Measurements from ENCODE around the gene CCSER2.

The CCSER2 gene

DNA sequence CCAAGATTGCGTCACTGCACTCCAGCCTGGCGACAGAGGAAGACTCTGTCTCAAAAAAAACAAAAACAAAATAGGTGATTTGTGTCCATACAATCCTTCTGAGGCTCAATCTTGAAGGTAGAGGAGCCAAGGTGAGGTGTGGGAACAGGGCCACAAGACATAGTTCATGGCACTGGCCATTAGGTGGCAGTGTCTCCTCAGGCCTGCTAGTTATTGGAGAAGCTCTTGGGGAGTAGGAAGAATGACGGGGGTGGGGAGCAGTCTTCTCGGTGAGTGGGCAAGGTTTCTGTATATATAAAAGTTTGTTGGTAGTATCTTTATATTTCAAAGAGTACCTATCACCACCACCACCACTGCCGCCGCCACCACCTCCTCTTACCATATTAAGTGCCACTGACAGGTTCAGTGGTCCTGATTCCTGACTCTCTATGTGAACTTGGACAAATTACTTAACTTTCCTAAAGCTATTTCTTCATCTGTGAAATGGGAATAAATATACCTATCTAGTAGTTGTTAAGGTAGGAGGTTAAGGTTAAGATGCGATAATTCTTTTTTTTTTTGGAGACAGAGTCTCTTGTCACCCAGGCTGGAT, 24.0 kb downstream of the CCSER2 start:
- DNase-seq, result peak in 1 of 2 experiments; percentile 34

DNA sequence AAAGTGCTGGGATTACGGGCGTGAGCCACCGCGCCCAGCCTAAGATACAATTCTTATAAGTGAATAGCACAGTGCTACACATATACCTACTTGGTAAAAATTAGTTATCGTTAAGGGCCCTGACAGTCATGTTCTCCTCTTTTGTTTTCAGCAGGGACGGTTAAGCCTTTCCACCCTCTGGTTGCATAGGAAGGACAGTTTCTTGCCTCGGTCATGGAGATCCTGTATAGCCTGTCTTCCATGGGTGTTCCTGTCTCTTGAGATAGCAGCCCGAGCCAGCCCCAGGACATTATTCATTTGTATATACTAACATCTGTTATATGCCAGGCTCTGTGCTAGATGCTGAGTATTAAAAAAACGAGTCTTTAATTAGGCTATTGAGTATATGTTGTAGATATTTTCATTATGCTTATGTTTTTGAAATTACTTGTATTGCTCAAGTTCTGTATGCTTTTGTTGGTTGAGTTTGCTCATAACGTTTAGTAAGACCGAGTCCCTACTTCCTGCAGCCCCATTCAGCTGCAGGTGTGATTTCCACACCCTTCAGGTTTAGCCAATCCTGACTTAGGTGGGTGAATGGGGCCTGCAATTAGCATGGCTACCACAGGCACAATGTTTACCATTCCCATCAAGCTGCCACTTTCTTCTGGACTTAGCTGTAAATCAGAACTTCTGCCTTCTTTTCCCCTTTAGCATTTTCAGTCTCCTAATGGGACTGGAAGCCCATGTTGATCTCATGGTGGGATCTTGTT, 24.8 kb downstream of the CCSER2 start:
- DNase-seq, result peak in 1 of 2 experiments; percentile 67

DNA sequence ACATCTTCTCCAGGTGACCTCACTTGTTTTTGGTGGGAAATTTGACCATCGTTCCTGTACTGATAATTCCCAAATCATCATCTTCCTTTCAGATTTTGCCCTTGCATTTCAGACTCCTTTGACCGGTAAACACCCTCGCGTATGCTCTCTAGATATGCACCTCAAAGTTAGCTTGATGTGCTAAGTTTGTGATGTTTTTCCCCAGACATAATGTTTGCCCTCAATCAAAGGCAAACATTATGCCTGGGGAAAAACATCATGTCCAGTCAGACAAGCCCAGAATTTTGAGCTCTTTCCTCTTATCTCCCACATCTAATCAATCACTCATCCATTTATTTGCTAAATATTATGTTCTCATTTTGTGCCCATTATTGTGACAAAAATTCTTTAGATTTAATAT, 26.2 kb downstream of the CCSER2 start:
- DNase-seq, result no peak

DNA sequence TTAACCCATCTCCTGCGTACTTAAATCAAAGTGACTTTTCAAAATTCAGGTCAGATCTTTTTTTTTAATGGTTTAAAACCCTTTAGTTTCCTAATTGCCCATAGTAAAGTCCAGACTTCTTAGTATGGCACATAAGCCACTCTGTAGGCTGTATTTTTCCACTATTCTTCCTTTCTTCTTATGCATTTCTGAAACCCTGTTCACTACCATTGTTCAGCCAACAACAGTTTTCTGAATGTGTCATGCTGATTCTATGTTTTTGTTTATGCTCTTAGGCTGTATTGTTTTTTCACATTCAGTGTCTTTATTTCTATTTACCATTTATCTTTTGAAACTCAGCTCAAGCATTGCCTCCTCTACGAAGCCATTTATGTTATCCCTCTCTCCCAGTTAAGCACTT, 26.7 kb downstream of the CCSER2 start:
- no peak for DNase-seq

DNA sequence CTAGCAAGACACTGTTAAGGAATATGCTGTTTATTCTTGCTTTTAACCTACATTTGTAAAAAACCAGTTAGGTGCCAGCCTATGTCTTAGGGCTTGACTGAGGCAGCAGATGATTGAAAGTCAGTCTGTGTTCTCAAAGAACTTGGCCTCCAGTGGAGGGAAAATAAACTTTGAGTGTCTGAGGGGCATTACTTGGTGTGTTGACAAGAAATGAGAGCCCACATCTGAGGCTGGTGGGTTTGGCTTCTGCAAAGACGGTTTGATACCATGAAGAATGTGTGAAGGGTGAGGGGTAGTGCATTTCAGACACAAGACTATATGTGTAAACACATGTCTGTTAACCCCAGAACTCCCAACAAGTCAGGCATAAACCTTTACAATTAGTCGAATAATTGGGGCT, 28.5 kb downstream of the CCSER2 start:
- DNase-seq, result no peak

DNA sequence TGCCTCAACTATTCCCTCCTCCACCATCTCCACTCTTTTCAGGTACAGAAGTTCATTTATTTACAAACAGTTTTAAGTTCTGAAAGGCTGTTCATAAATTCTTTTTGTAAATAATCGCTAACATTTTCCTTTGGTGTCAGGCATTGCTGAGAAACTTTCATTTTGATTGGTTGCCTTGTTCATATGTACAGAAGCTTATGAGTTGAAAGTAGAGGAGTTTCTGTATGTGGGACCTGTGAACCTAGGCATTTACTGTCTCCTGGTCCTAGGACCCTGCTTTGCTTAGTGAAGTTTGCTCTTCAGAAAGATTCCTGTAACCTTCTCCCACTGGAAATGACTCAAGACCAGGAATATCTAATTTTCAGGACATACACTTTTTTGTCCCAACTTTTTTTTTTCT, 30.4 kb downstream of the CCSER2 start:
- no peak for DNase-seq

DNA sequence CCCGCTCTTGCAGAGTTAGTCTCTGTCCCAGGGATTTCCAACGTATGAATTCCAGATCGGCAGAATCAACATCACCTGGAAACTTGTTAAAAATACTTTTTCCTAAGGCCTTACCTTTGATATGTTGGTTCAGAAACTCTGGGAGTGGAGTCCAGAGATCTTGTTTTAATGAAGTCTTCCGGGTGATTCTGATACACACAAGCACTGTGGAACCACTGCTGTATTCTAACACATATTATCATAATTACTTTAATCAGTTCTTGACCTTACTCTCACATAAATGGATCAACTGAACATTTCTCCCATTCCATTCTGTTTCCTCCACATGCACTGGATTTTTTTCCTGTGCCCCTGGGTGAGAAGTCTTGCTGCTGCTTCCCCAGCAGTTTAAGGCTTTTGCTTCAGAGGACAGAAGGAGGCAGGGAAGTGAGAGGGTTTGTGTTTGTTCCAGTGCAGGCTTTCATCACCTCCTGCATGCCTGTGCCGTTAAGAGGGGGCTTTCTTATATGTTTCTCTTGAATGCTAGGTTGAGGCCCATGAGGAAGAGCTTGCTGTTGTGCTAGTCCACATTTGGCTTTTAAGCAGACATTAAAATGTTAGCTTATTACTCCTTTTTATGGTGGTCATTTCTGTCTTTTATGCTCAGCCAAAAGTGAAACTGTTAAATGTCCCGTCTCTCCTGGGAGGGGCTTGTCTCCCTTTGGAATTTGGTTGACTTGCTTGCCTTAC, 32.4 kb downstream of the CCSER2 start:
- DNase-seq, result no peak

DNA sequence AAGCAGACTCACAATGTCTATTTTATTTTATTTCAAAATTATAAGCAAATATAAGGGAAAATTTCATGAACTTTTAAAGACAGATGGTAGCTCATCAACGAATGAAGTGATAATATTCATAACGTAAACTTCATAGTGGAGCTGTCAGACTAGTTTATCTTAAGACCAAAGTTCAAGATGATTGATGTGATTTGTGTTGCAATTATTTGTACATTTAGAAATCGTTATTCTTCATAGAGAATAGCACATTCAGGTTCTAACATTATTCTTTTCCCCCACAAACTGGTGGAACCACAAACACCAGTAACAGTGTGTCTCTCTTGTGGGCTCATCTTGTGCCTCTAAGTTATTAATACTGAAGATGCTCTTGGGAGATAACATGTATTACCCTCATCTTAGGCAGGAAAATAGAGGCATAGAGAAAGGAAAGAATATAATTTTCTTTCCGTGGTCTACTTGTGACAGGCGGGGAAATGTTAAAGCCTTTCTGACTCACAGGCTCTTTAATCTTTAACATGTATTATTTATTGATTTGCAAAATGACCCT, 37.0 kb downstream of the CCSER2 start:
- no peak for DNase-seq

DNA sequence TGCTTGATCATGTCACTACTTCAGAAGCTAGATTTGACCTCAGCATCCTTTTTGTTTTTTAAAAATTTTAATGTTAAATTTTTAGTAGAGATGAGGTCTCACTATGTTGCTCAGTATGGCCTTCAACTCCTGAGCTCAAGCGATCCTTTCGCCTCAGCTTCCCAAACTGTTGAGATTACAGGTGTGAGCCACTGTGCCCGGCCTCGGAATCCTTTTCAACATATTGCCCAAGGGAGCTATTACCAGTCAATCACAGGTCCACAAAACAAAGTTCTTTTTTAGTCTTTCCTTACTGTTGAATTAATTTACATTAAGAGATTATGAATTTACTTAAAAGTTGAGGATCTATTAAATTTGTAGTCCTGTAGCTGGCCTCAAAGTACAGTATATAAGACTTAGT, 37.7 kb downstream of the CCSER2 start:
- no peak for DNase-seq

DNA sequence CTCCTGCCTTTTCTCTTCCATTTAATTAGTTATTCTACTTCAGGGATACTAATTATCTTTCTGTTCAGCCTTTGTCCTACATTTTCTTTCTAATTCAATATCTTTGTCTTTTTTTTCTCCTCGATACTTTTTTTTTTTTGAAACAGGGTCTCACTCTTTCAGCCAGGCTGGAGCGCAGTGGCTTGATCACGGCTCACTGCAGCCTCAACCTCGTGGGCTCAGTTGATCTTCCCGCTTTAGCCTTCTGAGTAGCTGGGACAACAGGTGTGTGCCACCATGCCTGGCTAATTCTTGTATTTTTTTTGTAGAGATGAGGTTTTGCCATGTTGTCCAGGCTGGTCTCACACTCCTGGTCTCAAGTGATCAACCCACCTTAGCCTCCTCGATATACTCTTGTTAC, 38.9 kb downstream of the CCSER2 start:
- DNase-seq, result no peak

DNA sequence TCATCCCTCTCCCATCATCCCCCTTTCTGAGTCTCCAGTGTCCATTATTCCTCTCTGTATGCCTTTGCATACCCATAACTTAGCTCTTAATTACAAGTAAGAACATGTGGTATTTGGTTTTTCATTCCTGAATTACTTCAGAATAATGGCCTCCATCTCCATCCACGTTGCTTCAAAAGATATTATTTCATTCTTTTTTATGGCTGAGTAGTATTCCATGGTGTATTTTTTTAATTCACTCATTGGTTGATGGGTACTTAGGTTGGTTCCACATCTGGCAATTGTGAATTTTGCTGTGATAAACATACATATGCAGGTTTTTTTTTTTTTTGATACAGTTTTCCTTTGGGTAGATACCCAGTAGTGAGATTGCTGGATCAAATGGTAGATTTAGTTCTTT, 40.4 kb downstream of the CCSER2 start:
- DNase-seq, result no peak

DNA sequence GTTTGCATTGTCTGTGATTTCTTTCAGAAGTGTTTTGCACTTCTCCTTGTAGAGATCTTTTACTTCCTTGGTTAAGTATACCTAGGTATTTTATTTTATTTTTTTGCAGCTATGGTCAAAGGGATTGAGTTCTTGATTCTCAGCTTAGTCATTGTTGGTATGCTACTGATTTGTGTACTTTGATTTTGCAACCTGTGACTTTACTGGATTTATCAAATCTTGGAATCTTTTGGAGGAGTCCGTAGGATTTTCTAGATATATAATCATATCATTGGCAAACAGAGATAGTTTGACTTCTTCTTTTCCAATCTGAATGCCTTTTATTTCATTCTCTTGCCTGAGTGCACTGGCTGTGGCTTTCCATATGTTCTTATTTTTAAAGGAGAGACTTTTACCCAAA, 41.9 kb downstream of the CCSER2 start:
- no peak for DNase-seq

DNA sequence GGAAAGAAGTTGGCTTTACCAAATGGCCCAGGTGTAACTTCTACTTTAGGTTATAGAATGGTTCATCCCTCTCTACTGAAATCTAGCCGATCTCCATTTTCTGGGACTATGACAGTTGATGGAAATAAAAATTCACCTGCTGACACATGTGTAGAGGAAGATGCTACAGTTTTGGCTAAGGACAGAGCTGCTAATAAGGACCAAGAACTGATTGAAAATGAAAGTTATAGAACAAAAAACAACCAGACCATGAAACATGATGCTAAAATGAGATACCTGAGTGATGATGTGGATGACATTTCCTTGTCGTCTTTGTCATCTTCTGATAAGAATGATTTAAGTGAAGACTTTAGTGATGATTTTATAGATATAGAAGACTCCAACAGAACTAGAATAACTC, 43.6 kb downstream of the CCSER2 start:
- DNase-seq, result no peak

DNA sequence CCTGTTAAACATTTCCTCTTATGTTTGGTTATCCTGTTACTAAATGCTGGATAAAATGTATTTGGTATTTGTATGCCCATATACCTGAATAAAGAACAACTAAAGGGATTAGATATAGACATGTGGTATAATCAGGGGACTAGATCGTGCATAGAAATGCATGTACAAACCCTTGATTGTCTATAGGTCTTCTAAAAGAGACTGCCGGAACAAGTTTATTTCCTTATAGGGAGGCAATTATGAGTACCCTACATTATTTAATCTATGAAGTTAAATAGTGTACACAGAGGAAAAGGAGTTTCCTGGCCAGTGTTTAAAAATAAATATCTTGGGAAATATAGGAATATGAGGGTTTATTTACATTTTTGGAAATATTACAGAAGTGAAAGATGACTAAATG, 44.6 kb downstream of the CCSER2 start:
- DNase-seq, result no peak

DNA sequence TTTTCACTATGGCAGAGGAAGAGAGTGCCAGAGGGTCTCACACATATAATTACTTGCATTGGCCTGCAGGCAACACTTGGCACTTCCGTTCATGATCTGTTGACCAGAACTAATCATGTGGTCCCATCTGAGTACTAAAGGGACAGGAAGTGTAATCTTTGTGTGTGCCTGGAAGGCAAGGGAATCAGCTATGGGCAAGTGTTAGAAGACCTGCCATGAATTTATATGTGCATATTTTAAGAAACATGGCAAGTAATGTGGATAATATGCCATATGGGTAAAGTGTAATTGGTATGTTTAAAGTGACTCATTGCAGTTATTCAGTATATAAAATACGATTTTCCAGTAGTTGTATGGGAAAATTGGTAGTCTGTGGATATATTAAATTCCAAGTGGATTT, 46.1 kb downstream of the CCSER2 start:
- DNase-seq, result no peak

DNA sequence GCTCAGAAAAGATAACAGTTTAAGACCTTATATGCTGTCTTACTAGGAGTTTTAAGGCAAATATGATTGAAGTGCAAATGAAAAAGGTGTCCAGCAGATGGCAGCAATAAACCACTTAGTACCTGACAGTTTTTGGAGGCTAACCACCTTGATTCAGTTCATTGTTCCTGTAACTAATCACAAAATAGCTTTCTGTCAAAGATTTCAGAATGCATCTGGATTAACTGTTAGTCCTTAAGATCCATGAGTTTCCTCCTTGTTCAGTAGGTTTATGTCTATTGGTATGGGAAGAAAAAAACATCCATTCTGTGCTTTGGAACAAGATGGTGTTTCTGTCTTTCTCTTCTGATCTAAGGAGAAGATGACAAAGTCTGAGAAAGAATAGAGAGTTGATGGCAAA, 46.6 kb downstream of the CCSER2 start:
- peak; percentile 22 to 45 for DNase-seq

DNA sequence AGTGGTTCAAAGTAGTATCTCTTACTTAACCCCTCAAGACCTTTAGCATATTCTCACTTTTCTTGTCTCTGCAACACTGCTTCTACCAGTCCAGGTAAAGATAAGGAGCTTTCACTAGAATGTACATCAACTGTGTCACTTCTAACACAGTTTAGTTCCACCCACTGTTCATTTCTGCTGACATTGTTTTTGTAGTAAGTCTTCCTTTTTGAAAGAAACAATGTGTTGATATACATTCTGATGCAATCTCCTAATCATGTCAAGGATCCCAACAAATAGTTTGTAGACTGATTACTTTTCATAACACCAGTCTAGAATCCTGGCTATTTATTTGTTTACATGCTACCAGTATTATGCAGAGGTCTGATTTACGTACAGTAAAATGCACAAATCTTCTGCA, 47.5 kb downstream of the CCSER2 start:
- no peak for DNase-seq

DNA sequence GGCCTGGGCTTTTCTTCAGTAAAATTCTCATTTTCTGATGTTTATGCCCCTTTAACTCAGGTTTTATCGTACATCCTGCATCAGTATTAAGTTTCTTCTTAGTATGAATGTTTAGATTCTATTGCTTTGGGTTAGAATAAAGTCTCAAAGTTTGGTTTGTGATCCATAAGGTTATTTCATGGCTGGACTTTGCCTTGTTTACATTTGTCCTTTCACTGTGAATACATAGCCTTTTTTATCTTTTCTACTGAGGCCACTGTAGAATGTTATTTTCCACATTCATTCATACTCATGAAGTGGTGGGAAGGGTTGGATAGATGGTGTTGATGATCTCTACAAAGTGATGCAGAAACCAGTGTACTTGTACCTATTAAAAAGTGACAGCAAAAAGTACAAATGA, 59.8 kb downstream of the CCSER2 start:
- no peak for DNase-seq

DNA sequence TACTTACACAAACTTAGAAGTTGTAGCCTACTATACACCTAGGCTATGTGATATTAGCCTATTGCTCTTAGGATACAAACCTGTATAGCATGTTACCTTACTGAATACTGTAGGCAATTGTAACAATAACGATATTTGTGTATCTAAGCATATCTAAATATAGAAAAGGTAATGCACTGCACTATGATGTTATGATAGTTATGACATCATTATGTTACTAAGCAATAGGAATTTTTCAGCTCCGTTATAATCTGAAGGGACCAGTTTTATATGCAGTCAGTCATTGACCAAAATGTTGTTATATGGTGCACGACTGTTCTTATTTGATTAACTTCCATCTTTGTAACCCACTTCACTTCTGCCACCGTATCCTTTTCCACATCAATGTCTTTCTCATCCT, 62.0 kb downstream of the CCSER2 start:
- no peak for DNase-seq

DNA sequence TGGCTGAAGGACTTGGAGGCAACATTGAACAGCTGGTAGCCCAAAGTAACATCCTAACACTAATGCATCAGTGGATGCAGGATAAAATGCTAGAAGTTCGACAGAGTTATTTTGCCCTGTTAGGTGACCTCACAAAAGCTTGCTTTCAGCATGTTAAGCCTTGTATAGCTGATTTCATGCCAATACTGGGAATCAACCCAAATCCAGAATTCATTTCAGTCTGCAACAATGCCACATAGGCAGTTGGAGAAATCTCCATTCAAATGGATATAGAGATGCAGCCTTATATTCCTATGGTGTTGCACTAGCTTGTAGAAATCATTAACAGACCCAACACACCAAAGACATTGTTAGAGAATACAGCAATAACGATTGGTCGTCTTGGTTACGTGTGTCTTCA, 62.9 kb downstream of the CCSER2 start:
- no peak for DNase-seq

DNA sequence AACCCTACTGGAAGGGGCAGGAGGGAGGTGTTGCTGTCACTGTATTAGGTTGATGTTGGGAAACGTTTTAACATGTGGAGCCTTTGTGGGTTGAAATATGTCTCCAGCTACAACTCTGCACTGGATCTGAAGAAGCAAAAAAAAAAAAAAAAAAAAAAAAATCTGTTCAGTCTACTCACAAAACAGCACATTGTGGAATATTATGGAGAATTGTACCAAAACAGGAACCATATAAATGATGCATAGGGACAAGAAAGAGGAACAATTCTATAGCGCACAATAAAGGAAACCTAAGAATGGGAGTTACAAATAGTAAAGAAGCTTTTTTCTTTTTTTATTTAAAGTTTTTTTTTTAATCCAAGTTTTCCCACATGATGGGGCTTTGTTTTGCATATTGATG, 63.8 kb downstream of the CCSER2 start:
- no peak for DNase-seq

DNA sequence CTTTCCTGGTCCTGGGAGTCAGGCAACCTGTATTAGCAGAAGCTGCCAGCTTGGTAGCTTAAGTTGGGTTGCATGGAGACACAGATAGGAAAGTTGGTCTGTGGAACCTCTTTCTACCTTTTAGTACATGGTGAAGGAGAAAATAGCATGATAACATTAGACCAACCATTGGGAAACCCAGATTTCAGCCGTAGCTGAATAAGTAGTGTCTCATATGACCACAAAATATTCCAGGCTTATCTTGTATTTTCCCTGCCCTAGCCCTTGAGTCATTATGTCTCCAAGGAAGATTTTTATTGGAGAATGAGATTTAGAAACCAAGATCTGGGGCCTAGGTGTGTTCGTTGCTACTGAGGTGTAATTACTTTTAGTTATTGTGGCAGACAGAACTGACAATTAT, 67.2 kb downstream of the CCSER2 start:
- no peak for DNase-seq

DNA sequence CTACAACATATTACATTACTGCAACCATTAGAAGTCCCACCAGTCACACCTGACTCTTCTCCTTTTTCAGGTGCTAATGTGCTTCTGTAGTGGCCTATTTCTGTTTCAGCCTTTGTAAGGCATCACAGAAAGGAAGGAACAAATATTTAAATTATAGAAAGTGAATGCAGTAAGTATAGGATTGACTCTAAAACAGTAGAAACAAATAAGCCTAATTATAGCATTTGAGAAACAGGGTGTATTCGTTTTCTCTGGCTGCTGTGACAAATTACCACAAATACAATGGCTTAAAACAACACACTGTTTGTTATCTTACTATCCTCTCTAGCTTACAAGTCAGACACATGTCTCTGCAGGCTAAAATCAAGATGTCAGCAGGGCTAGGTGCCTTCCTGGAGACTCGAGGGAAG, 69.4 kb downstream of the CCSER2 start:
- peak; percentile 18 to 69 for DNase-seq

DNA sequence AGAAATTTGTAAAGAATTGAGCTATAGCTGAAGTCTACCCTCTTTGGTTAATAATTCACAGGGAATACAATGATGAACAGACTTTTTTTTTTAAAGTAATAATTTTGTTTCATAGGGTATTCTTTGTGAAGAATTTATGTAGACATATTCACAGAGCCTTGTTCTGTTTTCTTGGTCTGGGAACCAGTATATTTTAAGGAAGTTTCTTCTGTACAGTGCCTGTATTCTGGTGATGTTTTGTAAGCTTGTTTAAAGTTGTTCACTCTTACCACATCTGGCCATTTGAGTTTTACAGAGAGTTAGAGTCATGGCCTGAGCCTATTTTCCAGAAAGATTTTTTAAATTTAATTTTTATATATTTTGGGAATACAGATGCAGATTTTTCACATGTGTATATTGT, 70.3 kb downstream of the CCSER2 start:
- DNase-seq, result no peak

All from NCI-H2081 (cell line).